CD4-positive, alpha-beta T cell treated with Interleukin-1 beta for 1 hour (primary cell): ENCODE results near the gene NHSL2.
A peak's percentile ranks its signal among the peaks of the same experiment; 100 is the strongest.

Experiments
- DNase-seq, 2 donors: peaks; one replicate each; pipeline ENCODE4 v3.0.0-alpha.2; 2020 to 2022

NHSL2 gene

GRCh38 chrX:72020788-72021187 is 110.1 kb downstream of the NHSL2 start:
- DNase-seq: peak in 1 of 2 donors; percentile 32

GRCh38 chrX:72021975-72022374 is 111.3 kb downstream of the NHSL2 start:
- peak; percentile 15 to 23 for DNase-seq

- DNase-seq: no peak
These were observed 112.4 kb downstream of the NHSL2 start for GRCh38 chrX:72023071-72023470.

GRCh38 chrX:72025236-72025770 is 114.7 kb downstream of the NHSL2 start:
- no peak for DNase-seq

- no peak for DNase-seq
These were observed 115.8 kb downstream of the NHSL2 start for GRCh38 chrX:72026341-72027023.

- DNase-seq: no peak
These were observed 116.6 kb downstream of the NHSL2 start for GRCh38 chrX:72027024-72027913.

- no peak for DNase-seq
These were observed 117.3 kb downstream of the NHSL2 start for GRCh38 chrX:72027914-72028307.

GRCh38 chrX:72028701-72029470 is 118.2 kb downstream of the NHSL2 start:
- DNase-seq: no peak

- no peak for DNase-seq
These were observed 119.1 kb downstream of the NHSL2 start for GRCh38 chrX:72029483-72030411.

GRCh38 chrX:72030431-72030830 is 119.8 kb downstream of the NHSL2 start:
- no peak for DNase-seq

- DNase-seq: no peak
These were observed 120.5 kb downstream of the NHSL2 start for GRCh38 chrX:72031118-72031517.

- DNase-seq: no peak
These were observed 121.0 kb downstream of the NHSL2 start for GRCh38 chrX:72031634-72032033.

- DNase-seq: no peak
These were observed 127.0 kb downstream of the NHSL2 start for GRCh38 chrX:72037601-72038000.

- no peak for DNase-seq
These were observed 127.4 kb downstream of the NHSL2 start for GRCh38 chrX:72038016-72038415.

- DNase-seq: no peak
These were observed 128.2 kb downstream of the NHSL2 start for GRCh38 chrX:72038868-72039267.

GRCh38 chrX:72040506-72040905 is 129.9 kb downstream of the NHSL2 start:
- DNase-seq: no peak

- no peak for DNase-seq
These were observed 130.5 kb downstream of the NHSL2 start for GRCh38 chrX:72041176-72041575.

- no peak for DNase-seq
These were observed 131.5 kb downstream of the NHSL2 start for GRCh38 chrX:72041871-72042851.

- DNase-seq: no peak
These were observed 132.2 kb downstream of the NHSL2 start for GRCh38 chrX:72042852-72043248.

- no peak for DNase-seq
These were observed 133.0 kb downstream of the NHSL2 start for GRCh38 chrX:72043636-72044035.

GRCh38 chrX:72045141-72045540 is 134.5 kb downstream of the NHSL2 start:
- DNase-seq: no peak
